Measurements from ENCODE around the gene SULT1A1. TPM values are rescaled to one million over a fixed set of nuclear protein-coding genes. Genes with fewer than 3 reads are reported as not detected.

SULT1A1 gene
- total RNA-seq, 4 donors from 2014 or later = 4.1 to 17.2 (median 8.3) TPM

DNA sequence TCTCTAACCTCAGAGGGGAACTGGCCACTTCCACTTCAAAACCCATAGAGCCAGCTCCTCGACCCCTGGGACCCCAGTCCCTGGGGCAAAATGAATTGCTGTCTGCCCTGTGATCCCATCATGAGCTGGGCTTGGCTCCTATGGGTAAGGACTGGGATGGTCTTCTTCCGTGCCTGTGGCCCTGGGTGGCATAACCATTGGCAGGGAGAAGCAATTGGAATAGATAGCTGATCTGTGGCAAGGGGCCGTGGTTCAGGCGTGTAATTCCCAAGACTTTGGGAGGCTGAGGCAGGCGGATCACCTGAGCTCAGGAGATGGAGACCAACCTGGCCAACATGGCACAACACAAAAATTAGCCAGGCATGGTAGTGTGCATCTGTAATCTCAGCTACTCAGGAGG lies 17.3 kb downstream of the SULT1A1 start:
- Histone ChIP-seq H3K9me3 (no peaks in the 10 kb centered on the region), H3K27ac (no peak overlapping the region), H3K4me1 (peaks cover 0 to 7% (median 5%) of the 10 kb centered on the region in 3 donors), H3K36me3 (peaks cover 15 to 55% (median 19%) of the 10 kb centered on the region in 3 donors), H3K4me3 (no peak overlapping the region), H3K27me3 (no peaks in the 10 kb centered on the region)
- TF ChIP-seq, protein P1, sequence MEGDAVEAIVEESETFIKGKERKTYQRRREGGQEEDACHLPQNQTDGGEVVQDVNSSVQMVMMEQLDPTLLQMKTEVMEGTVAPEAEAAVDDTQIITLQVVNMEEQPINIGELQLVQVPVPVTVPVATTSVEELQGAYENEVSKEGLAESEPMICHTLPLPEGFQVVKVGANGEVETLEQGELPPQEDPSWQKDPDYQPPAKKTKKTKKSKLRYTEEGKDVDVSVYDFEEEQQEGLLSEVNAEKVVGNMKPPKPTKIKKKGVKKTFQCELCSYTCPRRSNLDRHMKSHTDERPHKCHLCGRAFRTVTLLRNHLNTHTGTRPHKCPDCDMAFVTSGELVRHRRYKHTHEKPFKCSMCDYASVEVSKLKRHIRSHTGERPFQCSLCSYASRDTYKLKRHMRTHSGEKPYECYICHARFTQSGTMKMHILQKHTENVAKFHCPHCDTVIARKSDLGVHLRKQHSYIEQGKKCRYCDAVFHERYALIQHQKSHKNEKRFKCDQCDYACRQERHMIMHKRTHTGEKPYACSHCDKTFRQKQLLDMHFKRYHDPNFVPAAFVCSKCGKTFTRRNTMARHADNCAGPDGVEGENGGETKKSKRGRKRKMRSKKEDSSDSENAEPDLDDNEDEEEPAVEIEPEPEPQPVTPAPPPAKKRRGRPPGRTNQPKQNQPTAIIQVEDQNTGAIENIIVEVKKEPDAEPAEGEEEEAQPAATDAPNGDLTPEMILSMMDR (IDR thresholded peaks at IDR 0.05) = no peak
- no peak for TF ChIP-seq POLR2A (IDR thresholded peaks at IDR 0.05)
- WGBS, 2 donors = 100% methylated on average over 3 of the region's 5 CpGs; no CpG with 5 or more reads in 1 of the 2 donors
- no peak for DNase-seq
- intact Hi-C loops (cut with DNase I) = no loop called here

DNA sequence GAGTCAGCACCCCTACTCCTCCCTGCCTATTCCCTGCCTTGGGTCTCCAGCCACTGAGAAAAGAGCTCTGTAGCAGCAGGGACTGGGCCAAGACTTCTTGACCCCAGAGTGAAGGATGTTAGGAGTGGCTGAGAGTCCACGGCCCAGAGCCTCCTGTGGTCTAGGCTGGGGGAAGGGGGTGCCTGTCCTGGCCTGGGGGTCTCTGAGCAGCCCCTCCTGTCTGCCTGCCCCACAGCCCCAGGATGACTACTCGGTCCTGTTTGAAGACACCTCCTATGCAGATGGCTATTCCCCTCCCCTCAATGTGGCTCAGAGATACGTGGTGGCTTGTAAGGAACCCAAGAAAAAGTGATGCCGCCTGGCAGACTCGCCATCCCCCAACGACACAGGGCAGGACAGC lies 18.5 kb downstream of the SULT1A1 start:
- no peak overlapping the region for H3K27ac ChIP-seq
- no peak for TF ChIP-seq POLR2A (IDR thresholded peaks at IDR 0.05)
- TF ChIP-seq, protein P1 (IDR thresholded peaks at IDR 0.05) = no peak
- H3K4me1 ChIP-seq = peaks cover 0 to 1% (median 0%) of the 10 kb centered on the region in 3 donors
- no peaks in the 10 kb centered on the region for H3K27me3 ChIP-seq
- H3K9me3 ChIP-seq = no peaks in the 10 kb centered on the region
- intact Hi-C loops (cut with DNase I) = no loop called here
- DNase-seq = no peak
- H3K4me3 ChIP-seq = no peak overlapping the region
- H3K36me3 ChIP-seq = peaks cover 15 to 67% (median 19%) of the 10 kb centered on the region in 3 donors
- WGBS, 2 donors = 90 to 96% methylated on average over 5 of the region's 6 CpGs

DNA sequence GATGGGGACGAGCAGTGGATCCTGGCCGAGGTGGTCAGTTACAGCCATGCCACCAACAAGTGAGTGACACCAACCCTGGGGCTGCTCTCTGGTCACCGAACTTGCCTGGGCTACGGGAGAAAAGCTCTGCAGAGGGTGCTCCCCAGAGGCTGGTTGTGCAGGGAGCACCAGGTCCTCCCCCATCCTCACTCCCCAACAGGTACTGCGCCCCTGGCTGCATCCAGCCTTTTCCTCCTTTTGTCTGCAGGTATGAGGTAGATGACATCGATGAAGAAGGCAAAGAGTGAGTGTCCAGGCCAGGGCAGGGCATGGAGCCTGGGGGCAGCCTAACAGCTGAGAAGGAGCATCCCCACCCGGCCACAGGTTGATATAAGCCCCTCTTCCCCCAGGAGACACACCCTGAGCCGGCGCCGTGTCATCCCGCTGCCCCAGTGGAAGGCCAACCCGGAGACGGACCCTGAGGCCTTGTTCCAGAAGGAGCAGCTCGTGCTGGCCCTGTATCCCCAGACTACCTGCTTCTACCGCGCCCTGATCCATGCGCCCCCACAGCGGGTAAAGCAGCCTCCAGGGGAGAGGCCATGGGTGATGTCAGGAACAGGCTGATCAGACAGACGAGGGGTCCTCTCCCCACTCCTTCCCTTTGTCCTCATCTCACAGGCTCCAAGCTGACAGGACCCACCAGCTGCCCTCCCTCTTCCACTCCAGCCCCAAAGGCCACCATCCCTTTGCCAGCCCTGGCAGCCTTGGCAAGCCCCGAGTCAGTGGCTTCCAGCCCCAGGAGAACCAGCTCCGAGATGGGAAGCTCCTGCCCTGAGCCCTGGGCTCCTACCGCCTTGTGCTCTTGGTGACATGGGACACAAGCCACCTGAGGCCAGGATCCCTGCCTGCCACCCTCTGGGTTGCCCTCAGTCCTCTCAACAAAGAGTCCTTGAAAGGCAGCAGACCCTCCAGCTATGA lies 19.2 kb downstream of the SULT1A1 start:
- no peaks in the 10 kb centered on the region for H3K9me3 ChIP-seq
- DNase-seq = no peak
- WGBS, 2 donors = 94 to 100% methylated on average over 5 to 11 of the region's 22 CpGs
- H3K4me3 ChIP-seq = no peak overlapping the region
- peaks cover 15 to 74% (median 19%) of the 10 kb centered on the region in 3 donors for H3K36me3 ChIP-seq
- no peaks in the 10 kb centered on the region for H3K4me1 ChIP-seq
- no peak for TF ChIP-seq POLR2A (IDR thresholded peaks at IDR 0.05)
- TF ChIP-seq, protein P1 (IDR thresholded peaks at IDR 0.05) = no peak
- H3K27me3 ChIP-seq = no peaks in the 10 kb centered on the region
- intact Hi-C loops (cut with DNase I) = no loop called here
- H3K27ac ChIP-seq = no peak overlapping the region

DNA sequence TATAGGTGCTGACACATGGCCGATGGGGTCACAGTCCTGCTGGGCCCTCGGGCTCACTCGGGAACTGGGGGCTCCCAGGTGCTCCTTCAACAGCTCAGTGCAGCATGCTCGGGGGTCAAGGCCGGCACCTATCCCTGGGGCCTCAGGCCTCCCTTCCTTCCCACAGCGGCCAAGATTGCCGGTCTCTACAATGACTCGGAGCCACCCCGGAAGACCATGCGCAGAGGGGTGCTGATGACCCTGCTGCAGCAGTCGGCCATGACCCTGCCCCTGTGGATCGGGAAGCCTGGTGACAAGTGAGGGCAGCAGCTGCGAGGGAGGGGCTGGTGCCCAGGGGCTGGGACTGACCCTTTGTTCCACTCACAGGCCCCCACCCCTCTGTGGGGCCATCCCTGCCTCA lies 19.9 kb downstream of the SULT1A1 start:
- peaks cover 15 to 81% (median 24%) of the 10 kb centered on the region in 3 donors for H3K36me3 ChIP-seq
- no peaks in the 10 kb centered on the region for H3K4me1 ChIP-seq
- no peak overlapping the region for H3K4me3 ChIP-seq
- TF ChIP-seq, protein P1 (IDR thresholded peaks at IDR 0.05) = no peak
- TF ChIP-seq POLR2A (IDR thresholded peaks at IDR 0.05) = no peak
- no peak for DNase-seq
- WGBS, 2 donors = 86% methylated on average over 1 of the region's 13 CpGs; no CpG with 5 or more reads in 1 of the 2 donors
- H3K9me3 ChIP-seq = no peaks in the 10 kb centered on the region
- H3K27ac ChIP-seq = no peak overlapping the region
- intact Hi-C loops (cut with DNase I) = no loop called here
- no peaks in the 10 kb centered on the region for H3K27me3 ChIP-seq

DNA sequence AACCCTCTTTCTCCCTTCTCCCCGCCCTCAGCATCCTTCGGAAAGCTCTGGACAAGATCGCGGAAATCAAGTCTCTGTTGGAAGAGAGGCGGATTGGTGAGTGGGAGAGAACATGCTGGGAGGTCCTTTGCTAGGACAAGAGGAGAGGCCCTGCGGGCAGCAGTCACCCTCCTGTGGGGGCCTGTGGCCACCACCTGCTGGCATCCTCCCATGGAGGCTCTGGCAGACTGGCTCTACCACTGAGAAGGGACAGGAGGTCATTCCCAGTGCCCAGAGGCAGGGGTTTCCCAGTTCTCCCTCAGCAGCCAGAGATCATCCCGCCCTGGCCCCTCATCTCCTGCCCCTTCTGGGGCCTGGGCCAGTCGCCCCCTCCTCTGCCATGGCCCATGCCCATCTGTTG lies 20.8 kb downstream of the SULT1A1 start:
- DNase-seq = no peak
- WGBS, 2 donors = 93% methylated on average over 6 of the region's 8 CpGs
- Histone ChIP-seq H3K36me3 (peaks cover 15 to 90% (median 27%) of the 10 kb centered on the region in 3 donors), H3K27me3 (no peaks in the 10 kb centered on the region), H3K27ac (no peak overlapping the region), H3K9me3 (no peaks in the 10 kb centered on the region), H3K4me1 (no peaks in the 10 kb centered on the region), H3K4me3 (no peak overlapping the region)
- intact Hi-C loops (cut with DNase I) = no loop called here
- no peak for TF ChIP-seq POLR2A (IDR thresholded peaks at IDR 0.05)
- TF ChIP-seq, protein P1 (IDR thresholded peaks at IDR 0.05) = no peak
